HepG2 (cell line): ENCODE results near the gene BRAT1. TPM values are rescaled to one million over a fixed set of nuclear protein-coding genes. Genes with fewer than 3 reads are reported as not detected.

Experiments used
- ASH2L ChIP-seq: fragments of 300-600, 200-600 bp; sonication (generic); IDR thresholded peaks from 2 replicates; pipeline ENCODE4 v1.7.0; 2017; ENCODE audit warnings: low read depth, mild to moderate bottlenecking, moderate library complexity, mixed read lengths, low read length; ENCODE audit not compliant: insufficient read length
- CCAR2 ChIP-seq: fragments of 200-400 bp; formaldehyde crosslinking; optimal IDR thresholded peaks from 2 replicates; pipeline ENCODE3; 2018; ENCODE audit warnings: low read depth, mild to moderate bottlenecking, low read length, moderate library complexity
- HIVEP1 ChIP-seq: sonication (generic); formaldehyde crosslinking; IDR thresholded peaks from 2 replicates; pipeline ENCODE4 v1.4.0; 2020; ENCODE audit warnings: mild to moderate bottlenecking, missing genetic modification reagents
- KLF6 ChIP-seq: IDR thresholded peaks from 2 replicates; pipeline ENCODE4 v1.8.0; 2016; ENCODE audit warnings: missing biosample characterization, missing genetic modification reagents
- NFE2 ChIP-seq: sonication (generic); formaldehyde crosslinking; IDR thresholded peaks from 2 replicates; pipeline ENCODE4 v1.4.0; 2020; ENCODE audit warnings: missing genetic modification reagents
- NFE2L2 ChIP-seq: fragments of 150-350 bp; IDR thresholded peaks from 2 replicates; pipeline ENCODE4 v1.6.1; 2014; ENCODE audit warnings: low read length
- POLR2AphosphoS5 ChIP-seq: IDR thresholded peaks from 2 replicates; pipeline ENCODE4 v1.6.1; 2012; ENCODE audit warnings: low read depth, low read length
- PPARG ChIP-seq: conservative IDR thresholded peaks from 2 replicates; pipeline ENCODE4 v1.6.1; 2016; ENCODE audit warnings: missing biosample characterization, missing genetic modification reagents
- ZFP1 ChIP-seq: IDR thresholded peaks from 2 replicates; pipeline ENCODE4 v1.6.1; 2016
- ZFP36 ChIP-seq: fragments of 150-350 bp; IDR thresholded peaks from 2 replicates; pipeline ENCODE4 v1.6.1; 2018; ENCODE audit warnings: borderline replicate concordance, low read length, low read depth; ENCODE audit not compliant: partially characterized antibody
- ZNF282 ChIP-seq: fragments of 450-650 bp; IDR thresholded peaks from 2 replicates; pipeline ENCODE4 v1.6.1; 2018; ENCODE audit not compliant: partially characterized antibody
- ZNF354B ChIP-seq: sonication (generic); formaldehyde crosslinking; IDR thresholded peaks from 2 replicates; pipeline ENCODE4 v1.8.0; 2022; ENCODE audit warnings: mild to moderate bottlenecking, missing genetic modification reagents
- ZNF367 ChIP-seq: sonication (generic); formaldehyde crosslinking; IDR thresholded peaks from 2 replicates; pipeline ENCODE4 v1.4.0; 2020; ENCODE audit warnings: missing genetic modification reagents, borderline replicate concordance
- ZNF598 ChIP-seq: sonication (generic); formaldehyde crosslinking; IDR thresholded peaks from 2 replicates; pipeline ENCODE4 v1.5.1; 2020; ENCODE audit warnings: mild to moderate bottlenecking, missing genetic modification reagents, borderline replicate concordance
- polyA plus RNA-seq, 8 experiments: library from polyadenylated mRNA; depleted of rRNA in 3 of 8; stranded (reverse) in 7 of 8; unstranded in 1 of 8; fragments of >200 nt; fragmentation: Illumina TruSeq in 4 of 8; extraction: Trizol in 4 of 8; gene quantifications; 2 replicates each; pipeline versions ENCODE4 v1.2.1 to v1.2.3, GENCODE V29; 2011 to 2016; ENCODE audit warnings: low read depth in 4 of 8, missing spikeins in 1 of 8, mixed read lengths in 1 of 8; ENCODE audit not compliant: insufficient read depth in 1 of 8
- total RNA-seq, 5 experiments: library from RNA; depleted of rRNA; stranded (reverse); fragments of >200 nt; fragmentation: Illumina TruSeq; extraction: Trizol; gene quantifications; 2 replicates each; pipeline ENCODE4 v1.2.3, GENCODE V29; 2016; ENCODE audit warnings: low read depth in 1 of 5
- TF ChIP-seq, protein P1 (sequence below): sonication (generic); formaldehyde crosslinking; IDR thresholded peaks from 2 replicates; pipeline ENCODE4 v1.8.1; 2023; ENCODE audit warnings: mild to moderate bottlenecking, missing genetic modification reagents
- TF ChIP-seq, protein P2 (sequence below): sonication (generic); formaldehyde crosslinking; IDR thresholded peaks from 2 replicates; pipeline ENCODE4 v1.9.0; 2022; ENCODE audit warnings: missing genetic modification reagents, mild to moderate bottlenecking, borderline replicate concordance
- TF ChIP-seq, protein P3 (sequence below): sonication (generic); formaldehyde crosslinking; IDR thresholded peaks from 2 replicates; pipeline ENCODE4 v1.9.0; 2022; ENCODE audit warnings: low read depth, missing genetic modification reagents
- TF ChIP-seq, protein P4 (sequence below): sonication (generic); formaldehyde crosslinking; IDR thresholded peaks from 2 replicates; pipeline ENCODE4 v1.5.1; 2020; ENCODE audit warnings: mild to moderate bottlenecking, moderate library complexity, missing genetic modification reagents
- TF ChIP-seq, protein P5 (sequence below): sonication (generic); formaldehyde crosslinking; IDR thresholded peaks from 2 replicates; pipeline ENCODE4 v1.8.0; 2022; ENCODE audit warnings: mild to moderate bottlenecking, missing genetic modification reagents, moderate library complexity
- TF ChIP-seq, protein P6 (sequence below): sonication (generic); formaldehyde crosslinking; conservative IDR thresholded peaks from 2 replicates; pipeline ENCODE4 v1.8.0; 2022; ENCODE audit warnings: missing genetic modification reagents
- TF ChIP-seq, protein P7 (sequence below): IDR thresholded peaks from 2 replicates; pipeline ENCODE4 v1.6.1; 2016; ENCODE audit warnings: low read depth, borderline replicate concordance

The BRAT1 gene
- total and polyA plus RNA-seq, 2 of the 13 experiments (the other 11 are each of a cell fraction or from before 2014, with no cell fraction given): 10.2 to 20.3 TPM

DNA sequence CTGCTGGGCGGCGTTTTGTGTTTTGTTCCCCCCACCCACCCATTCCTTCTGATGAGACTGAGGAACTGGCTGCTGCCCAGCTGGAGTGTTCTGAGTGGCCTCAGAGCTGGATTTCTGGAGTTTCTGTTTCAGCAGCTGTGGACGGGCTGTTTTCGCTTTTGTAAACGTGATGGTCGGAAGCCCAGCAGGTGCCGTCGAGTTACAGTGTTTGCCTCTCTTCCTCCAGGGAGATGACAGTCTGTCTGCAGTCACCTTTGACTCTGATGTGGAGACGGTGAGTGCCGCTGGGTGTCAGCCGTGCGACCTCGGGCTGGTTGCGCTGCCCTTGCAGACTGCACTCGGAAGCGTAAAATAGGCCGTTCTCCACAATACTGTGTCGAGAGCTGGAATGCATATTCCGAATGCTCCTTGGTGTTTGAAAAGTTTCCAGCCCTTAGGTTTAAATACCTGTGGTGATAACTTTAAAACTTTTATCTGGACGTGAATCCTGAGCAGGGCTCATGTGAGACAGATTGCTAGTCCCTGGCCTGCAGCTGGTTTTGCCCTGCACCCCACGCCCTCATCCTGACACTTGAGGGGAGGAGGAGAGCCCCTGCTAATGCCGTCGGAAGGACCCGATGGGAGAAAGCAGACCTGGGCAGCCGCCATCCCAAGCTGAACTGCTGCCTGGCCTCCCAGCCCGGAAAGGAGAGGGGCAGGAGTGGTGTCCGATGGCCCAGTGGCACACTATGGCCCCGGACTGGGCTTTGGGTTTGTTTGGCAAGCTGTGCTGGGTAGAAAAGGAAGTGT is 11.8 kb upstream of the BRAT1 start (continued):
- TF ChIP-seq, protein P1, sequence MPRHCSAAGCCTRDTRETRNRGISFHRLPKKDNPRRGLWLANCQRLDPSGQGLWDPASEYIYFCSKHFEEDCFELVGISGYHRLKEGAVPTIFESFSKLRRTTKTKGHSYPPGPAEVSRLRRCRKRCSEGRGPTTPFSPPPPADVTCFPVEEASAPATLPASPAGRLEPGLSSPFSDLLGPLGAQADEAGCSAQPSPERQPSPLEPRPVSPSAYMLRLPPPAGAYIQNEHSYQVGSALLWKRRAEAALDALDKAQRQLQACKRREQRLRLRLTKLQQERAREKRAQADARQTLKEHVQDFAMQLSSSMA (CRISPR knock-in tag): no peak
- TF ChIP-seq, protein P2, sequence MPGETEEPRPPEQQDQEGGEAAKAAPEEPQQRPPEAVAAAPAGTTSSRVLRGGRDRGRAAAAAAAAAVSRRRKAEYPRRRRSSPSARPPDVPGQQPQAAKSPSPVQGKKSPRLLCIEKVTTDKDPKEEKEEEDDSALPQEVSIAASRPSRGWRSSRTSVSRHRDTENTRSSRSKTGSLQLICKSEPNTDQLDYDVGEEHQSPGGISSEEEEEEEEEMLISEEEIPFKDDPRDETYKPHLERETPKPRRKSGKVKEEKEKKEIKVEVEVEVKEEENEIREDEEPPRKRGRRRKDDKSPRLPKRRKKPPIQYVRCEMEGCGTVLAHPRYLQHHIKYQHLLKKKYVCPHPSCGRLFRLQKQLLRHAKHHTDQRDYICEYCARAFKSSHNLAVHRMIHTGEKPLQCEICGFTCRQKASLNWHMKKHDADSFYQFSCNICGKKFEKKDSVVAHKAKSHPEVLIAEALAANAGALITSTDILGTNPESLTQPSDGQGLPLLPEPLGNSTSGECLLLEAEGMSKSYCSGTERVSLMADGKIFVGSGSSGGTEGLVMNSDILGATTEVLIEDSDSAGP (CRISPR knock-in tag): peak; percentile 73
- TF ChIP-seq NFE2L2 (no peak), ZNF354B (no peak), CCAR2 (no peak), ZNF282 (no peak), PPARG (CRISPR knock-in tag) (peak; percentile 58), POLR2AphosphoS5 (no peak), ASH2L (peak; percentile 47), NFE2 (CRISPR knock-in tag) (no peak), KLF6 (CRISPR knock-in tag) (no peak), ZNF598 (CRISPR knock-in tag) (peak; percentile 58; the same call in 1 of the 2 replicates), ZFP36 (no peak), ZNF367 (CRISPR knock-in tag) (no peak), HIVEP1 (CRISPR knock-in tag) (no peak), ZFP1 (no peak)
- TF ChIP-seq, protein P3, sequence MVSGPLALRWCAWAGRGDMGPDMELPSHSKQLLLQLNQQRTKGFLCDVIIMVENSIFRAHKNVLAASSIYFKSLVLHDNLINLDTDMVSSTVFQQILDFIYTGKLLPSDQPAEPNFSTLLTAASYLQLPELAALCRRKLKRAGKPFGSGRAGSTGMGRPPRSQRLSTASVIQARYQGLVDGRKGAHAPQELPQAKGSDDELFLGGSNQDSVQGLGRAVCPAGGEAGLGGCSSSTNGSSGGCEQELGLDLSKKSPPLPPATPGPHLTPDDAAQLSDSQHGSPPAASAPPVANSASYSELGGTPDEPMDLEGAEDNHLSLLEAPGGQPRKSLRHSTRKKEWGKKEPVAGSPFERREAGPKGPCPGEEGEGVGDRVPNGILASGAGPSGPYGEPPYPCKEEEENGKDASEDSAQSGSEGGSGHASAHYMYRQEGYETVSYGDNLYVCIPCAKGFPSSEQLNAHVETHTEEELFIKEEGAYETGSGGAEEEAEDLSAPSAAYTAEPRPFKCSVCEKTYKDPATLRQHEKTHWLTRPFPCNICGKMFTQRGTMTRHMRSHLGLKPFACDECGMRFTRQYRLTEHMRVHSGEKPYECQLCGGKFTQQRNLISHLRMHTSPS (CRISPR knock-in tag): no peak
- TF ChIP-seq, protein P4, sequence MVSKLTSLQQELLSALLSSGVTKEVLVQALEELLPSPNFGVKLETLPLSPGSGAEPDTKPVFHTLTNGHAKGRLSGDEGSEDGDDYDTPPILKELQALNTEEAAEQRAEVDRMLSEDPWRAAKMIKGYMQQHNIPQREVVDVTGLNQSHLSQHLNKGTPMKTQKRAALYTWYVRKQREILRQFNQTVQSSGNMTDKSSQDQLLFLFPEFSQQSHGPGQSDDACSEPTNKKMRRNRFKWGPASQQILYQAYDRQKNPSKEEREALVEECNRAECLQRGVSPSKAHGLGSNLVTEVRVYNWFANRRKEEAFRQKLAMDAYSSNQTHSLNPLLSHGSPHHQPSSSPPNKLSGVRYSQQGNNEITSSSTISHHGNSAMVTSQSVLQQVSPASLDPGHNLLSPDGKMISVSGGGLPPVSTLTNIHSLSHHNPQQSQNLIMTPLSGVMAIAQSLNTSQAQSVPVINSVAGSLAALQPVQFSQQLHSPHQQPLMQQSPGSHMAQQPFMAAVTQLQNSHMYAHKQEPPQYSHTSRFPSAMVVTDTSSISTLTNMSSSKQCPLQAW (CRISPR knock-in tag): 0 out of 2 replicates have a peak, but pooled peaks have one; percentile 19
- TF ChIP-seq, protein P5, sequence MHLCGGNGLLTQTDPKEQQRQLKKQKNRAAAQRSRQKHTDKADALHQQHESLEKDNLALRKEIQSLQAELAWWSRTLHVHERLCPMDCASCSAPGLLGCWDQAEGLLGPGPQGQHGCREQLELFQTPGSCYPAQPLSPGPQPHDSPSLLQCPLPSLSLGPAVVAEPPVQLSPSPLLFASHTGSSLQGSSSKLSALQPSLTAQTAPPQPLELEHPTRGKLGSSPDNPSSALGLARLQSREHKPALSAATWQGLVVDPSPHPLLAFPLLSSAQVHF (CRISPR knock-in tag): no peak
- TF ChIP-seq, protein P6, sequence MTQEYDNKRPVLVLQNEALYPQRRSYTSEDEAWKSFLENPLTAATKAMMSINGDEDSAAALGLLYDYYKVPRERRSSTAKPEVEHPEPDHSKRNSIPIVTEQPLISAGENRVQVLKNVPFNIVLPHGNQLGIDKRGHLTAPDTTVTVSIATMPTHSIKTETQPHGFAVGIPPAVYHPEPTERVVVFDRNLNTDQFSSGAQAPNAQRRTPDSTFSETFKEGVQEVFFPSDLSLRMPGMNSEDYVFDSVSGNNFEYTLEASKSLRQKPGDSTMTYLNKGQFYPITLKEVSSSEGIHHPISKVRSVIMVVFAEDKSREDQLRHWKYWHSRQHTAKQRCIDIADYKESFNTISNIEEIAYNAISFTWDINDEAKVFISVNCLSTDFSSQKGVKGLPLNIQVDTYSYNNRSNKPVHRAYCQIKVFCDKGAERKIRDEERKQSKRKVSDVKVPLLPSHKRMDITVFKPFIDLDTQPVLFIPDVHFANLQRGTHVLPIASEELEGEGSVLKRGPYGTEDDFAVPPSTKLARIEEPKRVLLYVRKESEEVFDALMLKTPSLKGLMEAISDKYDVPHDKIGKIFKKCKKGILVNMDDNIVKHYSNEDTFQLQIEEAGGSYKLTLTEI (CRISPR knock-in tag): no peak
- TF ChIP-seq, protein P7, sequence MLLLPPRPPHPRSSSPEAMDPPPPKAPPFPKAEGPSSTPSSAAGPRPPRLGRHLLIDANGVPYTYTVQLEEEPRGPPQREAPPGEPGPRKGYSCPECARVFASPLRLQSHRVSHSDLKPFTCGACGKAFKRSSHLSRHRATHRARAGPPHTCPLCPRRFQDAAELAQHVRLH (CRISPR knock-in tag): no peak
